HG03442 (cell line): ENCODE results near the gene OR1C1.
"Not testable (repeated sequence)": the region's sequence is repeated elsewhere in the genome, so short reads cannot be mapped to it uniquely, and the experiment has no call there.

ENCODE experiments used
- ATAC-seq: cut with Tn5 transposase; IDR thresholded peaks from one replicate; pipeline ENCODE4 v1.9.1; 2021; ENCODE audit warnings: mild to moderate bottlenecking, moderate library complexity; ENCODE audit not compliant: unreplicated experiment

The OR1C1 gene

DNA sequence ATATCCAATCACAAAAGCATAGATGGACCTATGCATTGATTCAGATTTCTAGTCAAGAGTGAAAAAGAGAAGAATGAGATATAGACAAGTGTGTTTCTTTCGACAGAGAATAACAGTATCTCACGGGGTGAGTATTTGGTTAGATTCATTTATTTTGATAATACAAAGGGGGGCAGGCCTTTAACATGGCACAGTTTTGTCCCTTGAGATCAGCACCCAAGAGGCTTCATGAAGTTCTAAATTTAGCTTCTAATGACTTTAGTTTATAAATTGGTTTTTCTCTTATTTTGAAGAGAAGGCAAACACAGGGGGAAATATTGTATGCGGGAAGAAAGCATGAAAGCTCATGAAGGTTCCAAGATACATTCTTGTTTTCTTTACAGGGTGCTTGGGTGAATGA lies at the start of gene OR1C1:
OR1C1 (minus strand) TSS at position 101 of the 400 bp plus-strand sequence. CDS start 2,150 bp downstream, outside the sequence.
- no peak for ATAC-seq

DNA sequence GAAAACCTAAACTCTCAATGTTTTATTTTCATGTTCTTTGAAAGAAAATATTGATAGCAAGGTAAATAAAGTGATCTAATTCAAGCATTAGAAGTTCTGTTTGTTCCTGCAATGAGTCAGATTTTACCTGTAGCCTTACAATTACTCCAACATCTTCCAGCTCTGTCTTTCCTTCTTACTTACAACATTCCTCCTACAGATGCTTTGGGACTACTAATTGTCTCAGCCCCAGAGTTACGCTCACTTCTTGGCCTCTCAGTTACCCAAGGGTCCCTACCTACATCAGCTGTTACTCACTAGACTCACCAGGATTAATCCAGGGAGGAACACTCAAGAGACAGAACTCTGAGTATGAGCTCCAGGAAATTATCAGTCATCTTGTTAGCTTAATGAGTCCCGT lies 37.2 kb upstream of the OR1C1 start:
- ATAC-seq, result no peak

GRCh38 chr1:247769603-247770002 lies 9.2 kb upstream of the OR1C1 start:
- ATAC-seq, result no peak

GRCh38 chr1:247754311-247754710 lies 6.0 kb downstream of the OR1C1 start:
- ATAC-seq, result not testable (repeated sequence)

DNA sequence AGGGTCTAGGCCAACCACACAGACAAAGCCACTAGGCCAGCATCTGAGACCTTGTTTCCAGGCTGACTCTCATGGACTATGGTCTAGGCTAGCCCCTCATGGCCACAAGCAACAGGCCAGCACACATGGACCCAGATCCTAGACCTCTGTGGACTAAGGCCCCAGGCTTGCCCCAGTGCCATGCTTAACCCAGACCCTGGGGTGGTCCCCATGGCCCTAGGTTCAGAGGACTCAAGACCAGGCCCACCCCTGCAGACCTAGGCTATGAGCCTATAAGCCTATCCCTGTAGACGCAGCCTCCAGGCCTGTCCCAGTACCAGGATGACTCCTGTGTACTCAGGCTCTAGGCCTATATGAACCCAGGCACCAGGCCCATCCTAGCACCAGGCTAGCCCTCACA lies 10.5 kb downstream of the OR1C1 start:
- ATAC-seq, result no peak

- no peak for ATAC-seq
These were observed 12.3 kb downstream of the OR1C1 start, which contains the start of gene OR14A2 for GRCh38 chr1:247748041-247748440. TSS of gene OR14A2 (minus strand) at chr1:247748141.

GRCh38 chr1:247747616-247748015 lies 12.7 kb downstream of the OR1C1 start:
- no peak for ATAC-seq

GRCh38 chr1:247746391-247746935 lies 13.9 kb downstream of the OR1C1 start:
- no peak for ATAC-seq

GRCh38 chr1:247742215-247742760 lies 18.1 kb downstream of the OR1C1 start:
- not testable (repeated sequence) for ATAC-seq

GRCh38 chr1:247741756-247742155 lies 18.6 kb downstream of the OR1C1 start:
- ATAC-seq, result no peak

DNA sequence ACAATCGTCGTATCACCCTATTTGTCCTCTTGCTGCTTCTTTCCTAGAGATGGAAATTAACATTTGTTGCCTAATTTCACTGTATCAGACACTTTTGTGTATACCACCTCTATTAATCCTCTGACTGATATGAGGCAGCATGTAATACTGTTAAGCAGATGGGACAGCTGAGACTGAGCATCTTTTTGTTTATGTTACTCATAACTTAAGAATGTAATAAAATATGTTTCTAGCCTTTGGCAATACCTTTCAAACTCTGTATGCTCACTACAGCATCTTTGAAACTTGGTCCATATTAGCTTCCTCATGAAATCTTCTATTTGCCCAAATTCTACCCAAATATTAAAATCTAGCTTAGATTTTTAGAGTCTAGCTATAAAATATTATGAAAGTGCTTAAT lies 19.6 kb downstream of the OR1C1 start:
- no peak for ATAC-seq

DNA sequence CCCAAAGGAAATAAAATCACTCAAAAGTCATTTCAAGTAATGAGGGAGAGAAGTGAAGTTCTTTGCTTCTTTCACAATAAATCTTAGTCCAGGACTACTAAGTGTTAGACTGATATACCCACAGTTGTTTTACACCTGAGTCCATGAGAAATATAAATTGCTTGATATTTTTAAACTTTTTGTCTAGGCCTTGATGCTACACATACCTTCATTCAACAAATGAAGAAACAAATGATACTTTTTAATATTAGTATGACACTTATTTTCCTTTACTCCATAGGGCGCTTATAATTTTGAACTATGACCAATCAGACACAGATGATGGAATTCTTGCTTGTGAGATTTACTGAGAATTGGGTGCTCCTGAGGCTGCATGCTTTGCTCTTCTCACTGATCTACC lies 22.0 kb downstream of the OR1C1 start, which contains the start of gene OR14K1:
OR14K1 (plus strand) TSS at position 301 of the 400 bp plus-strand sequence; CDS start at position 301, 0 bp downstream.
- no peak for ATAC-seq

DNA sequence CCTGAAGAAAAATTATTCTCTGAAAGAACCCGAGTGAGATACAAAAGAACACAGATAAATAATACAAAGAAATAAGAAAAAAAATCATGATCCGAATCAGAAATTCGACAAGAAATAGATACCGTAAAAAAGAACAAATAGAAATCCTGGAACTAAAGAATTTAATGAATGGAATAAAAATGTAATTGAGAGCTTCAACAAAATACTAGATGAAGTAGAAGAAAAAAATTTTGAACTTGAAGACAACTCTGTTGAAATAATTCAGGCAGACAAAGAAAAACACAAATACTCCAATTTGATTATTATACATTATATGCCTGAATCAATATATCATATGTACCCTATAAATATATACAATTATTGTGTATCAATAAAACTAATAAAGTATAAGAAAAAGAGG lies 39.1 kb downstream of the OR1C1 start:
- no peak for ATAC-seq

- no peak for ATAC-seq
These were observed 43.8 kb downstream of the OR1C1 start, which contains the start of gene OR6F1 for GRCh38 chr1:247716546-247716945. TSS of gene OR6F1 (minus strand) at chr1:247716646. CDS start at chr1:247712755, 3,891 bp downstream.

GRCh38 chr1:247713753-247714152 lies 46.6 kb downstream of the OR1C1 start:
- no peak for ATAC-seq

DNA sequence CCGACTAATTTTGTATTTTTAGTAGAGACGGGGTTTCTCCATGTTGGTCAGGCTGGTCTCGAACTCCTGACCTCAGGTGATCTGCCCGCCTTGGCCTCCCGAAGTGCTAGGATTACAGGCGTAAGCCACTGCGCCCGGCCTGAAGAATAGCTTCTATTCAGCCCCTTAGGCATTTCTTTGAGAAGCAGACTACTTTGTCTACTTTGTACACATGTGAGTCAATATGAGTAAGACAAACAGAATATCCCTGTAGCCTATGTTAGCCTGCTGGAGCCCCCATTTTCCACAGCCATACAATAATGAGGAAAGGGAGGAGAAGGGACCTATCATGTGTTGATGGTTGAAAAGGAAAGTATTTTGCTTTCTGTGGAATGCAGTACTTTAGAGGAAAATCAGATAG lies 49.7 kb downstream of the OR1C1 start:
- ATAC-seq, result not testable (repeated sequence)
